GOT3 (cell line): ENCODE results near the gene ZBTB11.
"Not testable (repeated sequence)": the region's sequence is repeated elsewhere in the genome, so short reads cannot be mapped to it uniquely, and the experiment has no call there.

ENCODE experiments used
- DNase-seq: peaks from one replicate; lab custom pipeline; 2025; ENCODE audit warnings: mixed read lengths; lab: John Stamatoyannopoulos, UW

The ZBTB11 gene

DNA sequence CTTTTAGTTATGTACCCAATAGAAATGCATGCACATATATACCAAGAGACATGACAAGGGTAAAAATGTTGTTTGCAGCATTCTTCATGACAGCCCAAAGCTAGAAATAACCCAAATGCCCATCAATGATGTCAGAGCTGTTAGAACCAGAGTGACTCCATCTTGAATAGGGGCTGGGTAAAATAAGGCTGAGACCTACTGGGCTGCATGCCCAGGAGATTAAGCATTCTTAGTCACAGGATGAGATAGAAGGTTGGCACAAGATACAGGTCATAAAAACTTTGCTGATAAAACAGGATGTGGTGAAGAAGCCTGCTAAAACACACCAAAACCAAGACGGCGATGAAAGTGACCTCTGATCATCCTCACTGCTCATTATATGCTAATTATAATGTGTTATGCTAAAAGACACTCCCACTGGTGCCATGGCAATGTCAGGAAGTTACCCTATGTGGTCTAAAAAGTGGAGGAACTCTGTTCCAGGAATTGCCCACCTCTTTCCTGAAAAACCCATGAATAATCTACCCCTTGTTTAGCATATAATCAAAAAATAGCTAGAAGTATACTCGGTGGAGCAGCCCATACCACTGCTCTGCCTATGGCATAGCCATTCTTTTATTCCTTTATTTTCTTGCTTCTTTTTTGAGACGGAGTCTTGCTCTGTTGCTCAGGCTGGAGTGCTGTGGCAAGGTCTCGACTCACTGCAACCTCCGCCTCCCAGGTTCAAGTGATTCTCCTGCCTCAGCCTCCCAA is 32.9 kb downstream of the ZBTB11 start:
- no peak for DNase-seq

DNA sequence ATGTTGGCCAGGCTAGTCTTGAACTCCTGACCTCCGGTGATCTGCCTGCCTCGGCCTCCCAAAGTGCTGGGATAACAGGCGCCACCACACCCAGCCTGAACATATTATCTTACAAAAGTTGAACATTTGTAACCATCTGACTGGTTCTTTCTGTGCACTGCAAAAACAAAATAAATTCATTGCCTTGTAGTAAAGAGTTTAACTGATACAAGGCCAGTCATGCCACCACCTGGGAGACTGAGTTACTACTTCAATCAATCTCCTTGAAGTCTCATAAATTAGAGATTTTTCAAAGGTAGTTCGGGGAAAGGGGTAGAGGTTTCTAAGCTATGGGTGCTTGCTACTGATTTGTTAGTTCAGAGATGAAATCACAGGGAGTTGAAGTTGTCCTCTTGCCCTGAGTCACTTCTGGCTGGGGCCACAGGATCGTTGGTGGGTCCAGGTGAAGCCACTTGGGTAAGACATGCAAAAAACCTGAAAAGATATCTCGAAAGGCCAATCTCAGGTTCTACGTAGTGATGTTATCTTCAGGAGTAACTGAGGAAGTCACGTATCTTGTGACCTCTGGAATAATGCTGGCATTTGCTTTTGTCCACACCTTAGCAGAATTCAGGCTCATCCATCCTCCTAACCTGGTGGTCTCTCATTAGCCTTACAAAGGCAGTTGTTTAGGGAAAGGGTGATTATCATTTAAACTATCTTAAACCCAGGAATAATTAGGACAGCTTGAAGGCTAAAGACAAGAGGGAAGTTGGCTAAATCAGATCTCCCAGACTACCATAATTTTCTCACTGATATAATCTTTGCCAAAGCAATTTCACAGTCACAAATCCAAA is 33.7 kb downstream of the ZBTB11 start:
- no peak for DNase-seq

GRCh38 chr3:101642441-101642840 is 34.5 kb downstream of the ZBTB11 start:
- DNase-seq: no peak

GRCh38 chr3:101641397-101642115 is 35.4 kb downstream of the ZBTB11 start:
- not testable (repeated sequence) for DNase-seq

DNA sequence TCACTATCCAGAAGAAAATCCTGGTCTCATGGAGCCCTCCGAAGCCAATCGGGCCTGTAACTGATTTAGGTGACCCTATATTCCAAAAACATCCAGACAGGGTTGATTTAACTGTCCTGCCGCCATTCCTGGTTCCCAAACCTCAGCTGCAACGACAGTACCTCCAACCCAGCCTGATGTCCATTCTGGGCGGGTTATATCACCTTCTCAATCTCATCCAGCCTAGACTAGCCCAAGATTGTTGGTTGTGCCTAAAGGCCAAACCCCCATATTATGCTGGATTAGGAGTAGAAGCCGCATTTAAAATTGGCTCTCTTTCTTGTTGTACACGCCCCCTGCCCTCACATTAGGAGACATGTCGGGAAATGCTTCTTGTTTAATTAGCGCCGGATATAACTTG is 36.7 kb downstream of the ZBTB11 start:
- no peak for DNase-seq

DNA sequence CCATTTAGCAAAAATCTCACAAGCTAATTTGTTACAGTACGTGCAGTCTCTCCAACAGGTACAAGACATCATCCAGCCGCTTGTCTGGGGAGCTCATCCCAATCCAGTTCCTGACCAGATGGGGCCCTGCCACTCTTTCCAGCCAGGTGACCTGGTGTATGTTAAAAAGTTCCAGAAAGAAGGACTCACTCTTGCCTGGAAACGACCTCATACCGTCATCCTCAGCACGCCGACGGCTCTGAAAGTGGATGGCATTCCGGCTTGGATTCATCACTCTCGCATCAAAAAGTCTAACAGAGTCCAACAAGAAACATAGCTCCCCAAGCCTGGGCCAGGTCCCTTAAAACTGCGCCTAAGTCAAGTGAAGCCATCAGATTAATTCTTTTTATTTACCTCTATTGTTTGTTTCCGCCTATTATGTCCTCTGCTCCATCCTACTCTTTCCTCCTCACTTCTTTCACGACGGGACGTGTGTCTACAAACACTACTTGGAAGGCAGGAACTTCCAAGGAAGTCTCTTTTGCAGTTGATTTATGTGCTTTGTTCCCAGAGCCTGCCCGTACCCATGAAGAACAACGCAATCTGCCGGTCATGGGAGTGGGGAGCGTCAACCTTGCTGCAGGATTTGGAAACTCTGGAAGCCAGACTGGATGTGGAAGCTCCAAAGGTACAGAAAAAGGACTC is 37.5 kb downstream of the ZBTB11 start:
- no peak for DNase-seq

- no peak for DNase-seq
Observed at GRCh38 chr3:101638261-101638745, 38.6 kb downstream of the ZBTB11 start.

DNA sequence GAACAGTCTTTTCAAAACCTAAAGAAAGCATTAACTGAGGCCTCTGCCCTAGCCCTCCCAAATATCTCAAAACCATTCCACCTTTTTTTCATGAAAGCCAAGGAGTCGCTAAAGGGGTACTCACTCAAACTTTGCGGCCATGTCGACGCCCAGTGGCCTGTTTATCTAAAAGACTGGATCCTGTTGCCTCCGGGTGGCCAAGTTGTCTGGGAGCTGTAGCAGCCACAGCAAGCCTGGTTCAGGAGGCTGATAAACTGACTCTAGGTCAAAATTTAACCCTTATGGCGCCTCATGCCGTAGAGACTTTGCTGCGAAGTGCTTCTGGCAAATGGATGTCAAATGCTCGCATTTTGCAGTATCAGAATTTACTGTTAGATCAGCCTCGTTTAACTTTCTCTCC is 39.5 kb downstream of the ZBTB11 start:
- DNase-seq: no peak

DNA sequence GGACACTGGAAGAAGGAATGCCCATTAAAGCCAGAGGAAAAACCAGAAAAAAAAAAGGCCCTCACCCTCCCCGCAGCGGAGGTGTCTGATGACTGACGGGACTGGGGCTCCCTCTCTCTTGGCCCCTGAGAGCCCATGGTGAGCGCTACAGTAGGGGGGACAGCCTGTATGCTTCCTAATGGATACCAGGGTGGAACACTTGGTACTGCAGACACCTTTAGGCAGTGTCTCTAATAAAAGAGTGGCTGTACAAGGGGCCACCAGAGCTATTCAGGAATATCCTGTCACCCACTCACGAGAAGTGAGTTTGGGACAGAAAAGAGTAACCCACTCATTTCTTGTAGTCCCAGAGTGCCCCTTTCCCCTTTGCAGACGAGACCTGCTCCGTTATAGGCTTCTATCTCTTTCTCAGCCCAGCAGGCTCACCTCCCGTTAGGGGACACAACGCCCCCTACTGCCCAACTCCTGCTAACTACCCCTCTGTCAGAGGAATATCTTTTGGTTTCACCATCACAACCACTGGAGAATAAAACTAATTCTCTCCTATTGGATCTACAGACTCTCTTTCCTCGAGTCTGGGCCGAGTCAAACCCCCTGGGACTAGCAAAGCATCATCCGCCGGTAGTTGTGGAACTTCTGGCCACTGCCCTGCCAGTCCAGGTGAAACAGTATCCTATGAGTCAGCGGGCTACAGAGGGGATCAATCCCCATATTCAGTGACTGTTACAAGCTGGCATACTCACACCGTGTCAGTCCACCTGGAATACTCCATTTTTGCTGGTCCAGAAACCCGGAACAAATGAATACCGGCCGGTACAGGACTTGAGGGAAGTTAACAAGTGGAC is 40.8 kb downstream of the ZBTB11 start:
- peak; percentile 13 for DNase-seq

DNA sequence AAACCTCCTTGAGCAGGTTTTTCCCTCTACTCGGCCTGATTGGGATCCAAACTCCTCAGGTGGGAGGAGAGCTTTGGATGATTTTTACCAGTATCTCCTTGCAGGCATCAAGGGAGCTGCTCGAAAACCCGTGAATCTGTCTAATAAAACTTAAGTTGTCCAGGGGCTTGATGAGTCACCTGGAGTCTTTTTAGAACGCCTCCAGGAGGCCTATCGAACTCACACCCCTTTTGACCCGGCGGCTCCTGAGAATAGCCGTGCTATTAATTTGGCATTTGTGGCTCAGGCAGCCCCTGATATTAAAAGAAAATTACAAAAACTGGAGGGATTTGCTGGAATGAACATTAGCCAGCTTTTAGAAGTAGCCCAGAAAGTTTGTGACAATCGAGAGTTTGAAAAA is 41.6 kb downstream of the ZBTB11 start:
- no peak for DNase-seq

- DNase-seq: no peak
Observed at GRCh38 chr3:101634591-101635196, 42.2 kb downstream of the ZBTB11 start.

- no peak for DNase-seq
Observed at GRCh38 chr3:101633186-101633585, 43.7 kb downstream of the ZBTB11 start.

- no peak for DNase-seq
Observed at GRCh38 chr3:101632586-101632985, 44.3 kb downstream of the ZBTB11 start.

- DNase-seq: not testable (repeated sequence)
Observed at GRCh38 chr3:101631959-101632358, 45.0 kb downstream of the ZBTB11 start.

GRCh38 chr3:101631098-101631796 is 45.7 kb downstream of the ZBTB11 start:
- DNase-seq: no peak

DNA sequence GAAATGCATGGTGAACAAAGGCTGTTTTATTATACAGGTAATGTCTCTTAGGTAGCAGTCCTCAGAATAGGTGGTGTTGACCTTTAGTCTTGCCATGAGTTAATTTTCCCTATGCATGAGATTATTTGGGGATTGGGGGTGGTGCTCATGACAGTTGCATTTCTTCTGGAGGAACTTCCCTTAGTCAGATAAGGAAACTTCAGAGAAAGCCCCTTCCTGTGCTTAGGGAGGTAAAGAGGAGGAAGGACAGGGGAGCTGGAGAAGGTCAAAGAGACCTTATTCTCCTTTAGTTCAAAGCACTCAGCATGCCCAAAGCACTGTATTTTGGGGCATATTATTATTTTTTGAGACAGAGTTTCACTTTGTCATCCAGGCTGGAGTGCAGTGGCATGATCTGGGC is 47.7 kb downstream of the ZBTB11 start:
- no peak for DNase-seq

GRCh38 chr3:101625879-101626278 is 51.1 kb downstream of the ZBTB11 start:
- no peak for DNase-seq

- DNase-seq: no peak
Observed at GRCh38 chr3:101624857-101625256, 52.1 kb downstream of the ZBTB11 start.

- DNase-seq: no peak
Observed at GRCh38 chr3:101623656-101624055, 53.3 kb downstream of the ZBTB11 start.

- DNase-seq: no peak
Observed at GRCh38 chr3:101619734-101620133, 57.2 kb downstream of the ZBTB11 start.
